Activated naive CD4-positive, alpha-beta T cell treated with anti-CD3 and anti-CD28 coated beads, Interleukin-2, amount 50 U/mL, for 72 hours (primary cell): Measurements from ENCODE around the gene HS3ST1. TPM values are rescaled to one million over a fixed set of nuclear protein-coding genes. Genes with fewer than 3 reads are reported as not detected.
A peak's percentile ranks its signal among the peaks of the same experiment; 100 is the strongest.
"Not testable (repeated sequence)": the region's sequence is repeated elsewhere in the genome, so short reads cannot be mapped to it uniquely, and the experiment has no call there.

Experiments used
- ATAC-seq, 2 donors: fragments of 150-1000 bp; cut with Tn5 transposase; 2 replicates each; pipeline ENCODE4 v1.10.0; 2021; ENCODE audit warnings: mild to moderate bottlenecking in 2 of 2, moderate library complexity in 2 of 2
- DNase-seq, 2 donors: peaks; one replicate each; pipeline ENCODE4 v3.0.0; 2021 to 2022; ENCODE audit warnings: low spot score in 2 of 2
- H3K27ac Mint-ChIP-seq, 2 donors: one replicate each; pipeline ENCODE4 v1.8.0; 2022; ENCODE audit warnings: mild to moderate bottlenecking in 2 of 2, mixed read lengths in 2 of 2
- H3K36me3 Mint-ChIP-seq, 2 donors: one replicate each; pipeline ENCODE4 v1.8.0; 2022; ENCODE audit warnings: mixed read lengths in 2 of 2
- H3K9me3 Mint-ChIP-seq, 2 donors: one replicate each; pipeline ENCODE4 v1.8.0; 2022; ENCODE audit warnings: mixed read lengths in 2 of 2
- total RNA-seq, 2 donors: library from RNA; stranded (reverse); gene quantifications; one replicate each; pipeline ENCODE4 v1.2.3, GENCODE V29; 2022

The HS3ST1 gene
- total RNA-seq, 2 donors from 2014 or later = not detected

DNA sequence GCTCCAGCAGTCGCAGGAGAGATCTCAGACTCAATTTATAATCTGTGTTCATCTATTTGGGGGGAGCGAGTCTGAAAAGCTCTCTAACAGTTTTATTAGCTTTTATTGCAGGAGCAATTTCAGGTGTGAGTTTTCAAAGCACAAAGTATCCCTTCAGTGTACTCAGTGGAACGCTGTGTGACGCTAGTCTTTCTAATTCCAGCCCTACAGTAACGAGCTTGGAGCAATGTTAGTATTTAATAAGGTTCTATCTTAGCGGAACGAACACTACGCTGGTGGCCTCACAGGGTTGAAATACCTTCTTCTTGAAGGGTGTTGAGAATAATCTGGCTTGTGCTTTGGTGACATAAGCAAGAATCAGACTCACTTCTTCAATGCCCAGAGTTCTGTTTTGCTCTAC, 8.4 kb downstream of the HS3ST1 start:
- no peaks in the 10 kb centered on the region for H3K36me3 Mint-ChIP-seq
- H3K9me3 Mint-ChIP-seq = no peaks in the 10 kb centered on the region
- no peak overlapping the region for H3K27ac Mint-ChIP-seq
- ATAC-seq (no peak), DNase-seq (no peak)

DNA sequence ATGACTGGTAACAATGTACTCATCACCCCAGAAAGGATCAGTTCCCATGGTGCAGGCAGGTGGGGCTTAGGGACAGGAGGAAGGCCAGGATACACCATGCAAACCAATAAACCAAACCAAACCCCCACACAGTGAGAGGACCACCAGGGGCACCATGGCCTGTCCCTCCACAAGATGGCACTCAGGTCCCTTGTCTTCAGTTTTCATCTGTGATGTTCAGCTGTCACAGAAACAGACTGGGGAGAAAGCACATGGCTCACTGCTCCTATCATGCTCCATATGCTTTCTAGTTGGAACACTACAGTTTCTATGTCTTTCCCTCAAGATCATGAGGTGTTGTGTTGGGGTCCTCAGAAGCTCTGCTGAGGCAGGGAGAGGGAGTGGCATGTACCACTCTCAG, 10.1 kb downstream of the HS3ST1 start:
- Mint-ChIP-seq H3K27ac (no peak overlapping the region), H3K9me3 (no peaks in the 10 kb centered on the region), H3K36me3 (no peaks in the 10 kb centered on the region)
- ATAC-seq (no peak), DNase-seq (no peak)

DNA sequence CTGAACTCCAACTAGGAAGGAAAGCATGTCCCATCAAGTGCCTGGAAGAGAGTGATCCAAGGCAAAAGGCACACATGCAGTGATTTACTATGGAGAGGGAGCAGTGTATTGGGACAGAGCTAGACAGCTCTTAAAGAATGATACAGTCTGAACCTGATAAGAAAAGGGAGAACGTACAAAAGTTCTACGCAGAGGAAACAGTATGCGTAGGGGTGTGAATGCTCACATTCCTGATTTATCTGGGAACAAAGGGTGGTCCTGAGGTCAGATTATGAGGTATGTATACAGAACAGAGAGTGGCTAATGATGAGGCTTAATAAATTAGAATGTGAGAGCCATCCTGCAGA, 12.0 kb downstream of the HS3ST1 start:
- DNase-seq (no peak), ATAC-seq (no peak)
- no peaks in the 10 kb centered on the region for H3K9me3 Mint-ChIP-seq
- no peak overlapping the region for H3K27ac Mint-ChIP-seq
- no peaks in the 10 kb centered on the region for H3K36me3 Mint-ChIP-seq

DNA sequence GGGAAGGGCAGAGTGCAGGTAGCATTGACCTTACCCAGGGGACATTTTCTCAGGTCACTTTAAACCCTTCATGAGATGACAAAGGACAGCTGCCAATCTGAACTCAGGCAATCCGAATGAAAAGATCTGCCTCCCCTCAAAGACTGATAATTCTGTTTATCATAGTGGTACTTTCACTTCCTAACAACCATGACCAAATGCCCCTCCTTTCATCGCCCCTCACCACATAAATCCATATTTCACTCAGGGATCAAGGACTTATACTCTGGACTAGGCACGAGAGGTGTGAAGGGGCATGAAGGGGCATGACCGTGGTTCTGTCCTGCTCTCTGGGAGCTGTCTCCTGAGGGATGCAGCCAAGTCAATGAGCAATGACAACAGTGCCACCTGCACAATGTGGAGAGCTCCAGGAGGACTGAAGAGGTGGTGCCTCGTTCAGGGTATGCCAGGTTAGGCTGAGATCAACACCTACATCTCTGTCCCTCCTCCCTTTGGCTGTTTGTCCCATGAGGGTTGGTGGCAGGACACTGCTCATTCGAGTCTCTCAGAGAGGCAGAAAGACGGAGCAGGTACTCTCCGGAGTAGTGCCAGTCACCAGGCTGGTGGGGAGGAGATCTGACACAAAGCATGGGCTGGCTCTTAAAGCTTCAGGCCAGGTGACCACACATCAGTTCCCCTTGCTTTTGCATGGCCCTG, 12.5 kb downstream of the HS3ST1 start:
- ATAC-seq = no peak
- H3K9me3 Mint-ChIP-seq = no peaks in the 10 kb centered on the region
- DNase-seq = no peak
- H3K27ac Mint-ChIP-seq = no peak overlapping the region
- no peaks in the 10 kb centered on the region for H3K36me3 Mint-ChIP-seq

DNA sequence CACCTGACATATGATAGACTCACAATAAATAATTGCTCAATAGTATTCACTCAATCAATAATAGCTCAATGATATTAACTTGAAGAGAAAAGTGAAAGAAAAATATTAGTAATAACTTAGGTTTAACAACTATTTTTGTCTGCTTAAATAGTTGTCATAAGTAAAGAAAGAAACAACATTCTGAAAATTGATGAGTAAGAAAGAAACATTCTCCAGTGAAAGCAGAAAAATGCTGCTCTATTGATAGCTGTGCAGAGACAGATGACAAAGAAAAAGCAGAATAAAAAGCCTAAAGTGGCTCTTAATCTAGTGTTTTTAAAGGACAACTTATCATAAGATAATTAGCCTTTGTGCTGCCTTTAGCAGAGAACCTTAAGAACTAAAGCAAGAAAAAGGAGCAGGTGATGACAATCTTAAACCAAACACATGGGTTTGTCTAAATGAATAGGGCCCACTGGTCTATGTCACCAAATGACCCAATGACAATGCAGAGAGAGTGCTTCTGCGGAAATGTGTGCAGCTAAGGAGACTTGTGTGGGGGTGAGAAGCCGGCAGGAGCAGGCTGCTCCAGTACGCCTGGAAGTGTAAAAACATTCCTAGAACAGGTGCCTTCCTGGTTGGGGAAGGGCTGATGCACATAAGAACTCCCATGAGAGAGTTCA, 13.2 kb downstream of the HS3ST1 start:
- ATAC-seq (no peak), DNase-seq (no peak)
- Mint-ChIP-seq H3K9me3 (no peaks in the 10 kb centered on the region), H3K36me3 (no peaks in the 10 kb centered on the region), H3K27ac (no peak overlapping the region)

DNA sequence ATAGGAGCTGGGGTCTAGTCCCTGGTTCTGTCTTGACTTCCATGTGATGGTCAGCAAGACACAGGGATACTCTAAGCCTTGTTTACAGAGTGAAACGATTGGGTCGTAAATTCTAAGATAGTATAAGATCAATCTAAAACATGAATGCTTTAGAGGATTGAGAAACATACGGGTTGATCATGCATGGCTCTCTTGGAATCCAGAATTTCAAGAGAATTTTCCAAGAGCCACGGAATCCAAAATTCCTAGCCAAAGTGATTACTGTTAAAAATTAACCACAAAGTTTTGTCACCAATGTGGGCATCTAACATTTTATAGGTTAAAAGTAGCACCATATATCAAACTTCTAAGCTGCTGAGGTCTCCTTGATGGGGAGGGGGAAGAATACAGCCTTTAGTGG, 16.5 kb downstream of the HS3ST1 start:
- DNase-seq (no peak), ATAC-seq (no peak)
- Mint-ChIP-seq H3K27ac (no peak overlapping the region), H3K9me3 (no peaks in the 10 kb centered on the region), H3K36me3 (no peaks in the 10 kb centered on the region)

DNA sequence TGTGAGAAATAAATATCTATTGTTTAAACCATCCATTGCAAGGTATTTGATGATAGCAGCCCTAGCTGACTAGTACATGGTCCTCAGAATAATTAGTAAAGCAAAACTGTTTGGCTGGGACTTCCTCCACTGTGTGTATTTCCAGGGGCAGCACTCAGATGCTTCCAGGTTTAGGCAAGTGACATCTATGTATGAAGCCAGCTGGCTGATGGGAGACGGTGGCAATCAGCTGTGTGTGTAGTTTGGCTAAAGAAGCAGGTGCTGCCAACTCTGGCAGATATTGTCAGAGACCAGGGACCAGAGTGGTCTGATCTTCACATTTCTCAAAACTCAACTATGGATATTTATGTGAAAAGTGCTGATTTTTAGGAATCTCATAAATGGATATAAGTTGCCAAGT, 19.1 kb downstream of the HS3ST1 start:
- DNase-seq (no peak), ATAC-seq (no peak)
- Mint-ChIP-seq H3K36me3 (no peaks in the 10 kb centered on the region), H3K27ac (no peak overlapping the region), H3K9me3 (no peaks in the 10 kb centered on the region)

DNA sequence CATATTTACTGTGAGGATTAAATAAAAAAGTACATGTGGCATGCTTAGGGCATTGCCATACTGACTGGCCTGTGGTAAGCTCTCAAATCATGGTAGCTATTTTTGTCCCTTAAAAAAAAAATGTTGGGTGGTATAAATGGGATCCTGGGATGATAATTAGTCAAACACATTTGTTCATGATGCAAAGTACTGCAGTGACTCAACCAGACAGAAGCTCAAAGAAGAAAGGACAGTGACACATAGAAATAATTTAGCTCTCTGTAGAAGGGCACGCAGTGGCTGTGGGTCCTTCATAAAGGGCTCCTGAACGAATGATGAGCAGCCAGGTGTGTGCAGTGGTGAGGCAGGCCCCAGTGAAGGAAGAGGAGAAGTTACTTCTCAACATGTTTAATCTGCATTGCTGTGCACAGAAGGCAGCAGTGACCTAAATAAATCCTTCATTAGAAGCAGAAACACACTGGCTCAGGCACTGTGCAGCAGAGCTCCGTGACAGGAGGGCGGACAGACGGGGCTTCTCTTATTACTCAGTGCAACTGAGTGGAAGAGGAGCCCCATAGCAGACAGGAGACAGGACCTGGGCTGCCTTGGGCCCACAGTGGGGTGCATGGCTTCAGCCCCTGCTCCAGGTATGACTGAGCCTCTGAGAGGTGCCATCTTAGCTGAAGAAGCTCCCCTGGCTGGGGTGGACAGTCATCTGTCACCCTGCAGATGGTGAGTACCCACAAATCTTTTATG, 20.3 kb downstream of the HS3ST1 start:
- no peak for DNase-seq
- Mint-ChIP-seq H3K9me3 (no peaks in the 10 kb centered on the region), H3K27ac (no peak overlapping the region), H3K36me3 (no peaks in the 10 kb centered on the region)
- ATAC-seq = no peak

DNA sequence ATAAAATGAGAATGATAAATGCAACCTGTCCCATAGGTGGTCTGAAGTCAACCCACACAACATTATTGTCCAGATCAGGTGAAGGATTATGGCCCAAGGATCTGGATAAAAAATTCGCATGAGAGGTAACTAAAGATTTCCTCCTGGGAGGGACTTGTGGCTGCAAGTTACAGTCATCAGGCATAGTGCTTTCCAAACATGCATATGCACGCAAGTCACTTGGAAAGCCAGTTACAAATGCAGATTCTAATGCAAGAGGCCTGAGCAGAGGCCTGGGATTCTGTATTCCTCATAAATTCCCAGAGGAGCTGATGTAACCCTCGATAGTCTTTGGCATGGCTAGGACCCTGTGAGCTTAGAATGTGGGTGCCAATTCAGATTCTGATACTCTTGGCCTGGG, 21.1 kb downstream of the HS3ST1 start:
- DNase-seq = no peak
- no peak for ATAC-seq
- Mint-ChIP-seq H3K9me3 (no peaks in the 10 kb centered on the region), H3K27ac (no peak overlapping the region), H3K36me3 (no peaks in the 10 kb centered on the region)

DNA sequence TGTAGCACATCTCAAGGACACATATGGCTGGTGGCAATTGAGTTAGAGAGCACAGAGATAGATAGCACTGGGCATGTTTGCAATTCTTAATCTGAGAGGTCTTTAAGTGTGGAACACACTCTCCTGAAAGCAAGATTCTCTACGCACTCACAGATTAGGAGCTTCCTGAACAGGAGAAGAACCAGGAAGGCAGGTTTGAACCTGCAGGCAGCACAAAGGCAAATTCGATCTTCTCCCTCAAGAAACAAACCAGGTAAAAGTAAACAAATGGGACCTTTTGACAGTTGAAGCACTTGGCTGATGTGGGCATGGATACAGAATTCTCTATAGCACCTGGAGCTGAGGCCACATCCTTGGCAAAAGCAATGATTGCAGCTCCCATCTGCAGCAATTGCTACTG, 24.3 kb downstream of the HS3ST1 start:
- DNase-seq = no peak
- Mint-ChIP-seq H3K36me3 (no peaks in the 10 kb centered on the region), H3K27ac (no peak overlapping the region), H3K9me3 (no peaks in the 10 kb centered on the region)
- no peak for ATAC-seq

DNA sequence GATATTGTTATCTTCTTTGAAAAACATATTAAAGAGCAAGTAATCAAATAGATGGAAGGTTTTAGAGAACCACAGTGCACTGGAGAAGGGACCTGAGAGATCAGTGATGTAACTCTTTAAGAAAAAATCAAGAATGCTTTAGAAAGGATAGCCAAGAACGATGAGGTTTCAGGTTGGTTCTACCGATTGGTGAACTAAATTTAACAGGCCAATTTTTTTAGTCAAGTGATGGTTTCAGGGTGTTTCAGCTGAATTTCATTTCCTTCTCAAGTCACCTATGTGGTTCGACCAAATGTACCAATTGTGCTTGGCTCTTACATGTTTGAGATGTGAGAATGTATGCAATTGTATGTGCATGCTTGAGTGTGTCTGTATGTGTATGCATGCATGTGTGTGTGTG, 26.5 kb downstream of the HS3ST1 start:
- DNase-seq = no peak
- no peaks in the 10 kb centered on the region for H3K36me3 Mint-ChIP-seq
- no peak overlapping the region for H3K27ac Mint-ChIP-seq
- ATAC-seq = no peak
- no peaks in the 10 kb centered on the region for H3K9me3 Mint-ChIP-seq

DNA sequence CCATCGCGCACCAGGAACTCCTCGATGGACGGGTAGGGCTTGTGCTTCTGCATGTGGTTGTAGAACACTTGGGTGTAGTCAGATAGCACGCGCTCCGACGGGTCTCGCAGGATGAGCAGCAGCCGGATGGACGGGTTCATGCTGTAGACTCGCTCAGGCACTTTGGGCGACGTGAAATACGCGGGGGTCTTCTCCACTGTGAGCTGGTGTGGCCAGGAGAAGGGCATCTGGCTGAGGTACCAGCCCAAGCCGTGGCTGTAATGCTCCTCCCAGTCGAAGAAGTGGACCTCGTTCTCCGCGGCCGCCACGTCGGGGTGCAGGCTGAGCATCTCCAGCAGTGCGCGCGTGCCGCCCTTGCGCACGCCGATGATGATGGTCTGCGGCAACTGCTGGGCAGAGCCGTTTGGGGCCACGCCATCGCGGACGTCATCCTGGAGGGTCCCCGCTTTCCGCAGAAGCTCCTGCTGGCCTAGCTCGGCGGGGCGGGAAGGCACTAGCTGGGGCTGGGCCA, 29.2 kb downstream of the HS3ST1 start:
- Mint-ChIP-seq H3K9me3 (no peaks in the 10 kb centered on the region), H3K27ac (no peak overlapping the region), H3K36me3 (no peaks in the 10 kb centered on the region)
- no peak for ATAC-seq
- no peak for DNase-seq

DNA sequence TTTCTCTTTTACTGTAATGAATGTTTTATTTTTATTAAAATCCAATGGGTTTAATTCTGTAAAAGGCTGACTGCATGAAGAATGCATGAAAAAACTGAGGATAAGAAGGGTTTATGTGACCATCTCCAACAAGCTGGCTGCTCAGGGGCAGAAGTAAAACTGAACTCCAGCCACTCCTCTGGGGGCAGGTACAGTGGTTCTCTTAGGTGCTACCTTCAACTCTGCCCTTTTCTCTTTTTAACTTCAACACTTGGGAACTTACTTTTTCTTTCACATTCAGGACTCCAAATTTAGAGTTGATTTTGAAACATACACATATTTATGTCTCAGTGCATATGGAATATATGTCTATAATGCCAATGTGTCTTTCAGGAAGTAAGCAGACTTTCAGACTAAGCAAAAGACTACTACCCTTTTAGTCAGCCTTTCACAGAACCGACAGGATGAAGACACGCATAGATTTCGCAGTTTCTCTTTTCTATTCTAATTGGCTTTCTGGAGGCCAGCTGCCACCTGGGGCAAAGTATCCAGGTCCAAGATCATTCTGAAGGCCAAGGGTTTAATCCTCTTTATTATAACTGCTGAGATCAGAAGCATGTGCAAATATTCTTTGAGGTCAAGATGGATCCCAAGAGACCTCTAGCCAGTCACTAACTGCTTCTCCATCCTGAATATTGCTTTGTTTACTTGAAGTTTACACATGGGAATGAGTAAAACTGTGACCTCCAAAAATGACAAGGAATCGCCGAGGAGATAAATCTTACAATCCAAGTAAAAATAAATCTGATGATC, 30.7 kb downstream of the HS3ST1 start:
- no peaks in the 10 kb centered on the region for H3K9me3 Mint-ChIP-seq
- ATAC-seq = no peak

DNA sequence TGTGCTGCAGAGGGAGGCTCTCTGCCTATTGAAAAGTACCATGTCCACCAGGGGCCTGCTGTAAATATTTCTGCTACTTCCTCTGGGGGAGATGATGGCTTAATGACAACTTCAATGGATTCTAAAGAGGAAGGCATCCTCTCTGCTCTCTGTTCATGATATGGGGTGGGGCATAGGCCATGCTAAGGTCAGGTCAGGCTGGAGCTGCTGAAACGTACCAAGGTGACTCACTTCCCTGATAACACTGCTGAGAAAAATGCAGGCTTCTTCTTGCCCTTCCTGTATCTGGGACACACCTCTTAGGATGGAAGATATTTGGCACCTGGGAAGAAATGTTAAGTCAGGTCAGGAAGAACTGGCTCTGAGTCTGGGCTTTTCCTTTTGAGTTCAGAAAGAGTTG, 31.5 kb downstream of the HS3ST1 start:
- Mint-ChIP-seq H3K27ac (no peak overlapping the region), H3K9me3 (no peaks in the 10 kb centered on the region), H3K36me3 (no peaks in the 10 kb centered on the region)
- no peak for DNase-seq
- no peak for ATAC-seq

More for the DNA sequence above, 30.7 kb downstream of the HS3ST1 start:
- H3K36me3 Mint-ChIP-seq = no peaks in the 10 kb centered on the region
- peak overlapping the region in 1 of 2 donors; percentile 53 for H3K27ac Mint-ChIP-seq
- no peak for DNase-seq

DNA sequence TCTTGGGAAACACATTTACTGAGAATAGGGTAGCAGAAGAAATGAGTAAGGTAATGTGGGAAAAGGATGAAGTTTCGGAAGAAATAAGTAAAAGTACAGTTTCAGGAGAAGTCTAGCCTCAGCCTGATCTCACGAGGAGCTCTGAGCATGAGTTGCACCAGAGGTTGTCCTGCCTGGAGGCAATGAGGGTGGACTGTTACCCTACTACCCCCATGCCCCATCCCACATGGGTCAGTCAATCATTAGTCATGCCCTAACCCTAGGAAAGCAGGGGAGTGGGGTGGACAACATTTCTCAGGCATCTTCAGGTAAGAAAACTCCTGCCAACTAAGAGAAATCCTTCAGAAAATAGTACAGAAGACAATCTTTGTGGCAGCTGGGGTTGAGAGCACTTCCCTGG, 35.1 kb downstream of the HS3ST1 start:
- Mint-ChIP-seq H3K36me3 (no peaks in the 10 kb centered on the region), H3K27ac (no peak overlapping the region), H3K9me3 (no peaks in the 10 kb centered on the region)
- DNase-seq = no peak
- no peak for ATAC-seq

DNA sequence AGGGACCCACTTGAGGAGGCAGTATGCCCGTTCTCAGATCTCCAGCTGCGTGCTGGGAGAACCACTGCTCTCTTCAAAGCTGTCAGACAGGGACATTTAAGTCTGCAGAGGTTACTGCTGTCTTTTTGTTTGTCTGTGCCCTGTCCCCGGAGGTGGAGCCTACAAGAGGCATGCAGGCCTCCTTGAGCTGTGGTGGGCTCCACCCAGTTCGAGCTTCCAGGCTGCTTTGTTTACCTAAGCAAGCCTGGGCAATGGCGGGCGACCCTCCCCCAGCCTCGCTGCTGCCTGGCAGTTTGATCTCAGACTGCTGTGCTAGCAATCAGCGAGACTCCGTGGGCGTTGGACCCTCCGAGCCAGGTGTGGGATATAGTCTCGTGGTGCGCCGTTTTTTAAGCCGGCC, 44.6 kb downstream of the HS3ST1 start:
- not testable (repeated sequence) for H3K9me3 Mint-ChIP-seq, H3K36me3 Mint-ChIP-seq, DNase-seq, H3K27ac Mint-ChIP-seq, ATAC-seq

DNA sequence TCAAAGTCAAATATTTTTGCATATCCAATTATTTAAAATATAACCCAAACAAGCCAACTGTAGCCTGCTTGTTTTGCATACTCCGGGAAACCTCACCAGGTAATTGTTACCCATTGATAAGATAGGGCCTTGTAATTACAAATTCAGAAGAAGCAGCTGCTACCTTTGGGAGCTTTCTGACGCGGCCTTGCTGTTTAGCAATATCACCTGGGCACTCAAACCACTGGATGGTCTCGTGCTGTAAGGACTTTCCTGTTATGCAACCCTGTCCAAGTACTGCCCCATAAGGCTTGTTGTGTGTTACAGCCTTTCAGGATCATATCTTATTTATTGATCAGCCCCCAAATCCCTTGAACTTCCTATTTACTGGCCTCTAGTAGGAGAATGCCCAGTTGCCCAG, 52.1 kb downstream of the HS3ST1 start:
- Mint-ChIP-seq H3K27ac (no peak overlapping the region), H3K9me3 (no peaks in the 10 kb centered on the region), H3K36me3 (no peaks in the 10 kb centered on the region)
- no peak for DNase-seq
- no peak for ATAC-seq
